SU-DHL-6 (cell line): ENCODE data around the gene PRMT3.

Experiments
- CTCF ChIP-seq: fragments of 200-600 bp; sonication (generic); IDR thresholded peaks from one replicate; pipeline ENCODE4 v1.5.1; 2017; ENCODE audit warnings: antibody characterized with exemption, mild to moderate bottlenecking, low read length, moderate library complexity; ENCODE audit not compliant: insufficient read depth, poor library complexity, severe bottlenecking
- EZH2phosphoT487 ChIP-seq: fragments of 200-600 bp; sonication (generic), shearing (Covaris generic); conservative IDR thresholded peaks from 2 replicates; pipeline ENCODE4 v1.6.1; 2018; ENCODE audit warnings: mild to moderate bottlenecking, antibody characterized with exemption, low read length, moderate library complexity, mixed read lengths

- TF ChIP-seq CTCF, result no peak
- TF ChIP-seq EZH2phosphoT487, result no peak
Measured at GRCh38 chr11:20501971-20502370, 114.5 kb downstream of the PRMT3 start.
